ENCODE results near the gene CORO2B.

DNA sequence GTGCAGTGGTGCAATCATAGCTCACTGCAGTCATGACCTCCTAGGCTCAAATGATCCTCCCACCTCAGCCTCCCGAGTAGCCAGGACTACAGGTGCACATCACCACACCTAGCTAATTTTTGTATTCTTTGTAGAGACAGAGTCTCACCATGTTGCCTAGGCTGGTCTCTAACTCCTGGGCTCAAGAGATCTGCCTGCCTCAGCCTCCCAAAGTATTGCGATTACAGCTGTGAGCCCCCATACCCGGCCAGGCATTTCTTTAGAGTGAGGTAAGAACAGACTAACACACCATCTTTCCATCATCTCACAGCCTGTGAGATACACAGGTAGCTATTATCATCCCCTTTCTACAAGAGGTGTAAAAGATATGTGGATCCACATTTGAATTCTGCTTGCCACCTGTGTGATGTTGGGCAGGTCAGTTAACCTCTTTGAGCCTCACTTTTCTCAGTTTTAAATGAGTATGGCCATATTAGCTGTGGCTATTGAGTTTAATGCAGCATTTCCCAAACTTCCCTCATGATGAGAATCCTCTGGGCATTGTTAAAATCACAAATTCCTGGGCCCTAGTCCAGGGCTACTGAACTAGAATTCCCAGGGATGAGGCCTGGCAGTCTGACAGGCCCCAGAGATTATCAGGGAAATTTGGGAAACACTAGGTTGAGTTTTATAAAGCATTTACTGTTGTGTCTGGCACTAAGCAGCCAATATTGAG, 195.9 kb downstream of the CORO2B start:
- TF ChIP-seq POLR2A (IDR thresholded peaks at IDR 0.05; ENCODE audit: extremely low read depth, insufficient read length) (no peak), MYC (IDR thresholded peaks at IDR 0.05; ENCODE audit: low read depth, low read length) (no peak)
- TF ChIP-seq, protein P1, sequence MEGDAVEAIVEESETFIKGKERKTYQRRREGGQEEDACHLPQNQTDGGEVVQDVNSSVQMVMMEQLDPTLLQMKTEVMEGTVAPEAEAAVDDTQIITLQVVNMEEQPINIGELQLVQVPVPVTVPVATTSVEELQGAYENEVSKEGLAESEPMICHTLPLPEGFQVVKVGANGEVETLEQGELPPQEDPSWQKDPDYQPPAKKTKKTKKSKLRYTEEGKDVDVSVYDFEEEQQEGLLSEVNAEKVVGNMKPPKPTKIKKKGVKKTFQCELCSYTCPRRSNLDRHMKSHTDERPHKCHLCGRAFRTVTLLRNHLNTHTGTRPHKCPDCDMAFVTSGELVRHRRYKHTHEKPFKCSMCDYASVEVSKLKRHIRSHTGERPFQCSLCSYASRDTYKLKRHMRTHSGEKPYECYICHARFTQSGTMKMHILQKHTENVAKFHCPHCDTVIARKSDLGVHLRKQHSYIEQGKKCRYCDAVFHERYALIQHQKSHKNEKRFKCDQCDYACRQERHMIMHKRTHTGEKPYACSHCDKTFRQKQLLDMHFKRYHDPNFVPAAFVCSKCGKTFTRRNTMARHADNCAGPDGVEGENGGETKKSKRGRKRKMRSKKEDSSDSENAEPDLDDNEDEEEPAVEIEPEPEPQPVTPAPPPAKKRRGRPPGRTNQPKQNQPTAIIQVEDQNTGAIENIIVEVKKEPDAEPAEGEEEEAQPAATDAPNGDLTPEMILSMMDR (IDR thresholded peaks at IDR 0.05; ENCODE audit: low read depth, low read length), result no peak
